Activated CD4-positive, alpha-beta memory T cell treated with anti-CD3 and anti-CD28 coated beads for 36 hours (primary cell): ENCODE data around the gene DNAJB6. TPM values are rescaled to one million over a fixed set of nuclear protein-coding genes. Genes with fewer than 3 reads are reported as not detected.

Source experiments
- CTCF ChIA-PET: fragments of 350-600 bp; sonication (Branson Sonifier 250); formaldehyde crosslinking; loops from one replicate; lab custom pipeline; 2021; ENCODE audit warnings: antibody characterized with exemption, inconsistent platforms; lab: Charles Lee
- POLR2A ChIA-PET: fragments of 350-600 bp; sonication (Branson Sonifier 250); formaldehyde crosslinking; loops from one replicate; lab custom pipeline; 2021; ENCODE audit warnings: antibody characterized with exemption; lab: Charles Lee
- DNase-seq: peaks from one replicate; pipeline ENCODE4 v3.0.0-alpha.2; 2020
- H3K27ac Mint-ChIP-seq: one replicate; pipeline ENCODE4 v1.8.0; 2021; ENCODE audit warnings: mixed read lengths
- H3K27me3 Mint-ChIP-seq: one replicate; pipeline ENCODE4 v1.8.0; 2021; ENCODE audit warnings: mixed read lengths
- H3K36me3 Mint-ChIP-seq: one replicate; pipeline ENCODE4 v1.8.0; 2021; ENCODE audit warnings: mixed read lengths
- H3K4me1 Mint-ChIP-seq: one replicate; pipeline ENCODE4 v1.8.0; 2021; ENCODE audit warnings: low read depth, mixed read lengths
- H3K4me3 Mint-ChIP-seq: one replicate; pipeline ENCODE4 v1.8.0; 2021; ENCODE audit warnings: mild to moderate bottlenecking, mixed read lengths
- H3K9me3 Mint-ChIP-seq: one replicate; pipeline ENCODE4 v1.8.0; 2021; ENCODE audit warnings: mixed read lengths
- intact Hi-C: fragments of 100-400 bp; cut with micrococcal nuclease; formaldehyde crosslinking; loops from one replicate; pipeline ENCODE4 v1.15.1; 2023
- total RNA-seq, 2 experiments: library from RNA; stranded (reverse); gene quantifications; one replicate each; pipeline ENCODE4 v1.2.3, GENCODE V29; 2021

The DNAJB6 gene
- total RNA-seq, 2 experiments from 2014 or later = 90.7 to 97.2 TPM

- H3K4me3 Mint-ChIP-seq = no peak overlapping the region
- CTCF ChIA-PET = no interaction called here
- POLR2A ChIA-PET = interaction anchor here (0.6 kb wide), 1 partner anchor 83 kb away, joined by 3 read pairs; no protein-coding TSS in a partner anchor
- intact Hi-C loops = no loop called here
- peaks cover 17% of the 10 kb centered on the region for H3K36me3 Mint-ChIP-seq
- no peaks in the 10 kb centered on the region for H3K27me3 Mint-ChIP-seq
- peaks cover 26% of the 10 kb centered on the region for H3K4me1 Mint-ChIP-seq
- no peak overlapping the region for H3K27ac Mint-ChIP-seq
- DNase-seq = no peak
- no peaks in the 10 kb centered on the region for H3K9me3 Mint-ChIP-seq
These were observed 73.2 kb downstream of the DNAJB6 start for GRCh38 chr7:157409753-157410727.

GRCh38 chr7:157410831-157411556 is 74.2 kb downstream of the DNAJB6 start:
- no peaks in the 10 kb centered on the region for H3K27me3 Mint-ChIP-seq

GRCh38 chr7:157411580-157411979 is 74.8 kb downstream of the DNAJB6 start:
- Mint-ChIP-seq H3K4me1 (peaks cover 22% of the 10 kb centered on the region), H3K27me3 (no peaks in the 10 kb centered on the region), H3K36me3 (peaks cover 27% of the 10 kb centered on the region), H3K27ac (peak overlapping the region; percentile 85), H3K4me3 (peak overlapping the region; percentile 44), H3K9me3 (no peaks in the 10 kb centered on the region)
- intact Hi-C loops = no loop called here
- peak; percentile 78 for DNase-seq
- CTCF ChIA-PET = no interaction called here
- POLR2A ChIA-PET = no interaction called here

More at GRCh38 chr7:157410831-157411556, 74.2 kb downstream of the DNAJB6 start:
- no peak for DNase-seq
- Mint-ChIP-seq H3K4me1 (peaks cover 22% of the 10 kb centered on the region), H3K36me3 (peaks cover 23% of the 10 kb centered on the region), H3K4me3 (peak overlapping the region; percentile 44), H3K9me3 (no peaks in the 10 kb centered on the region), H3K27ac (peak overlapping the region; percentile 85)
- CTCF ChIA-PET = no interaction called here
- POLR2A ChIA-PET = no interaction called here
- intact Hi-C loops = no loop called here

- ChIA-PET POLR2A (no interaction called here), CTCF (interaction anchor here (0.8 kb wide), 1 partner anchor 21 kb away, joined by 3 read pairs; no protein-coding TSS in a partner anchor)
- intact Hi-C loops = loop anchor here (1.0 to 2.0 kb wide), 3 partner anchors 79 to 415 kb away; no protein-coding TSS in a partner anchor
- Mint-ChIP-seq H3K27ac (peak overlapping the region; percentile 85), H3K27me3 (no peaks in the 10 kb centered on the region), H3K4me3 (peak overlapping the region; percentile 44), H3K36me3 (peaks cover 31% of the 10 kb centered on the region), H3K4me1 (peaks cover 22% of the 10 kb centered on the region), H3K9me3 (no peaks in the 10 kb centered on the region)
- peak; percentile 87 for DNase-seq
These were observed 75.2 kb downstream of the DNAJB6 start for GRCh38 chr7:157412021-157412443.

- Mint-ChIP-seq H3K9me3 (no peaks in the 10 kb centered on the region), H3K4me1 (peaks cover 22% of the 10 kb centered on the region), H3K36me3 (peaks cover 34% of the 10 kb centered on the region), H3K27me3 (no peaks in the 10 kb centered on the region), H3K27ac (no peak overlapping the region), H3K4me3 (no peak overlapping the region)
- ChIA-PET CTCF (interaction anchor here (0.8 kb wide), 1 partner anchor 20 kb away, joined by 3 read pairs; no protein-coding TSS in a partner anchor), POLR2A (no interaction called here)
- no peak for DNase-seq
- intact Hi-C loops = loop anchor here (1.0 to 2.0 kb wide), 3 partner anchors 78 to 415 kb away; no protein-coding TSS in a partner anchor
These were observed 75.8 kb downstream of the DNAJB6 start for GRCh38 chr7:157412491-157413180.

- Mint-ChIP-seq H3K27me3 (no peaks in the 10 kb centered on the region), H3K27ac (no peak overlapping the region), H3K4me1 (peaks cover 22% of the 10 kb centered on the region), H3K9me3 (no peaks in the 10 kb centered on the region), H3K36me3 (peaks cover 32% of the 10 kb centered on the region), H3K4me3 (no peak overlapping the region)
- POLR2A ChIA-PET = no interaction called here
- CTCF ChIA-PET = no interaction called here
- DNase-seq = no peak
- intact Hi-C loops = loop anchor here (2.0 kb wide), 2 partner anchors 77 to 111 kb away; no protein-coding TSS in a partner anchor
These were observed 77.3 kb downstream of the DNAJB6 start for GRCh38 chr7:157413881-157414701.

- intact Hi-C loops = no loop called here
- H3K27ac Mint-ChIP-seq = no peak overlapping the region
- ChIA-PET POLR2A (no interaction called here), CTCF (no interaction called here)
- no peak overlapping the region for H3K4me3 Mint-ChIP-seq
- H3K36me3 Mint-ChIP-seq = peaks cover 29% of the 10 kb centered on the region
- no peaks in the 10 kb centered on the region for H3K9me3 Mint-ChIP-seq
- no peaks in the 10 kb centered on the region for H3K27me3 Mint-ChIP-seq
- peaks cover 22% of the 10 kb centered on the region for H3K4me1 Mint-ChIP-seq
- DNase-seq = no peak
These were observed 77.9 kb downstream of the DNAJB6 start for GRCh38 chr7:157414702-157415096.

GRCh38 chr7:157415486-157415885 is 78.7 kb downstream of the DNAJB6 start:
- Mint-ChIP-seq H3K9me3 (no peaks in the 10 kb centered on the region), H3K36me3 (peaks cover 27% of the 10 kb centered on the region), H3K27me3 (no peaks in the 10 kb centered on the region), H3K27ac (no peak overlapping the region), H3K4me1 (peaks cover 20% of the 10 kb centered on the region), H3K4me3 (no peak overlapping the region)
- intact Hi-C loops = no loop called here
- ChIA-PET CTCF (interaction anchor here (0.8 kb wide), 1 partner anchor 17 kb away, joined by 3 read pairs; no protein-coding TSS in a partner anchor), POLR2A (no interaction called here)
- DNase-seq = no peak

- intact Hi-C loops = no loop called here
- Mint-ChIP-seq H3K4me3 (no peak overlapping the region), H3K36me3 (peaks cover 24% of the 10 kb centered on the region), H3K27ac (no peak overlapping the region), H3K9me3 (no peaks in the 10 kb centered on the region), H3K27me3 (no peaks in the 10 kb centered on the region), H3K4me1 (peaks cover 17% of the 10 kb centered on the region)
- ChIA-PET POLR2A (no interaction called here), CTCF (interaction anchor here (0.8 kb wide), 1 partner anchor 16 kb away, joined by 3 read pairs; no protein-coding TSS in a partner anchor)
- no peak for DNase-seq
These were observed 79.2 kb downstream of the DNAJB6 start for GRCh38 chr7:157416011-157416410.

GRCh38 chr7:157418204-157419034 is 81.6 kb downstream of the DNAJB6 start:
- POLR2A ChIA-PET = no interaction called here
- intact Hi-C loops = no loop called here
- CTCF ChIA-PET = no interaction called here
- no peak for DNase-seq
- no peak overlapping the region for H3K27ac Mint-ChIP-seq
- H3K27me3 Mint-ChIP-seq = no peaks in the 10 kb centered on the region
- H3K9me3 Mint-ChIP-seq = no peaks in the 10 kb centered on the region
- H3K4me3 Mint-ChIP-seq = no peak overlapping the region
- peaks cover 22% of the 10 kb centered on the region for H3K36me3 Mint-ChIP-seq
- H3K4me1 Mint-ChIP-seq = peaks cover 4% of the 10 kb centered on the region
